Thoracic aorta (tissue), 2 donors: ENCODE data around the gene PPP4R3B. TPM values are rescaled to one million over a fixed set of nuclear protein-coding genes. Genes with fewer than 3 reads are reported as not detected.
"Not testable (repeated sequence)": the region's sequence is repeated elsewhere in the genome, so short reads cannot be mapped to it uniquely, and the experiment has no call there.

Experiments used
- ATAC-seq: fragments of 150-250 bp; one replicate; pipeline ENCODE4 v1.8.0; 2017; ENCODE audit warnings: low read depth; ENCODE audit not compliant: insufficient number of reproducible peaks, low FRiP score
- DNase-seq: peaks from one replicate; pipeline ENCODE4 v3.0.0-alpha.2; 2020; ENCODE audit warnings: low spot score
- H3K27ac ChIP-seq, 2 donors: fragments of 200-600 bp; sonication (generic); 1 replicate in 1 of 2; 2 replicates in 1 of 2; pipeline ENCODE4 v1.5.1; 2016; ENCODE audit warnings: mild to moderate bottlenecking in 2 of 2, moderate library complexity in 2 of 2
- H3K27me3 ChIP-seq: fragments of 200-600 bp; sonication (generic); replicated peaks from 2 replicates; pipeline ENCODE4 v1.6.0; 2016; ENCODE audit warnings: mild to moderate bottlenecking; ENCODE audit not compliant: insufficient read depth
- H3K36me3 ChIP-seq: fragments of 200-600 bp; sonication (generic); one replicate; pipeline ENCODE4 v1.5.1; 2016
- H3K4me1 ChIP-seq, 2 donors: fragments of 200-600 bp; sonication (generic); 1 replicate in 1 of 2; 2 replicates in 1 of 2; pipeline versions ENCODE4 v1.5.1 to v1.6.0; 2016; ENCODE audit warnings: low read depth in 2 of 2, mild to moderate bottlenecking in 1 of 2; ENCODE audit not compliant: control insufficient read depth in 1 of 2
- H3K4me3 ChIP-seq: fragments of 200-600 bp; sonication (generic); 2 replicates; pipeline ENCODE4 v1.5.1; 2016; ENCODE audit warnings: mild to moderate bottlenecking
- H3K9me3 ChIP-seq: fragments of 200-600 bp; sonication (generic); 2 replicates; pipeline ENCODE4 v1.5.1; 2016
- total RNA-seq, 2 donors: library from RNA; depleted of rRNA; stranded (reverse); fragments of >200 nt; gene quantifications; one replicate each; pipeline versions ENCODE4 v1.1.0 to v1.2.3, GENCODE V29; 2016
- TF ChIP-seq, protein P1 (sequence below): fragments of 200-600 bp; sonication (generic); IDR thresholded peaks from one replicate; pipeline ENCODE4 v1.5.1; 2019; ENCODE audit warnings: antibody characterized with exemption

The PPP4R3B gene
- total RNA-seq, 2 donors from 2014 or later: 41.2 to 69.6 TPM

DNA sequence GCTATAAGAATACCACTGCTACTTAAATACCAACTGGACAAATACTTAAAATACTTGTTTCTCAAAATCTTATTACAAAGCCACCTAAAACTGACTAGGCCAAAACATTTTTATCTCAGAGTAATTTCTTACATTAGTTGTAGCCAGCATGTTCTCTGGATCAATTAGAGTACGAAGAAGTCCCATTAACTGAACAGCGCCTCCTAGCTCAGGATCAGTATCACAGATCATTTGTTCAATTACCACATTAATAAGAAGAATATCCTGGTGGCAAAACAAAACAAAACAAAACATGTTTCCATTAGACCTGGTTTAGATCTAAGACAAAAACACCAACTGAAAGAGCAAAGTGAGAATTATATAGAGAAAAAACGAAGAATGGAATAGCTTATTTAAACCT is 36.0 kb downstream of the PPP4R3B start:
- no peaks in the 10 kb centered on the region for H3K9me3 ChIP-seq
- no peak overlapping the region for H3K4me3 ChIP-seq
- peaks cover 21 to 24% of the 10 kb centered on the region in 2 donors for H3K4me1 ChIP-seq
- DNase-seq: no peak
- no peaks in the 10 kb centered on the region for H3K27me3 ChIP-seq
- no peak for ATAC-seq
- peak overlapping the region in 1 of 2 donors; percentile 38 for H3K27ac ChIP-seq
- TF ChIP-seq, protein P1, sequence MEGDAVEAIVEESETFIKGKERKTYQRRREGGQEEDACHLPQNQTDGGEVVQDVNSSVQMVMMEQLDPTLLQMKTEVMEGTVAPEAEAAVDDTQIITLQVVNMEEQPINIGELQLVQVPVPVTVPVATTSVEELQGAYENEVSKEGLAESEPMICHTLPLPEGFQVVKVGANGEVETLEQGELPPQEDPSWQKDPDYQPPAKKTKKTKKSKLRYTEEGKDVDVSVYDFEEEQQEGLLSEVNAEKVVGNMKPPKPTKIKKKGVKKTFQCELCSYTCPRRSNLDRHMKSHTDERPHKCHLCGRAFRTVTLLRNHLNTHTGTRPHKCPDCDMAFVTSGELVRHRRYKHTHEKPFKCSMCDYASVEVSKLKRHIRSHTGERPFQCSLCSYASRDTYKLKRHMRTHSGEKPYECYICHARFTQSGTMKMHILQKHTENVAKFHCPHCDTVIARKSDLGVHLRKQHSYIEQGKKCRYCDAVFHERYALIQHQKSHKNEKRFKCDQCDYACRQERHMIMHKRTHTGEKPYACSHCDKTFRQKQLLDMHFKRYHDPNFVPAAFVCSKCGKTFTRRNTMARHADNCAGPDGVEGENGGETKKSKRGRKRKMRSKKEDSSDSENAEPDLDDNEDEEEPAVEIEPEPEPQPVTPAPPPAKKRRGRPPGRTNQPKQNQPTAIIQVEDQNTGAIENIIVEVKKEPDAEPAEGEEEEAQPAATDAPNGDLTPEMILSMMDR: no peak
- H3K36me3 ChIP-seq: peaks cover 6% of the 10 kb centered on the region

DNA sequence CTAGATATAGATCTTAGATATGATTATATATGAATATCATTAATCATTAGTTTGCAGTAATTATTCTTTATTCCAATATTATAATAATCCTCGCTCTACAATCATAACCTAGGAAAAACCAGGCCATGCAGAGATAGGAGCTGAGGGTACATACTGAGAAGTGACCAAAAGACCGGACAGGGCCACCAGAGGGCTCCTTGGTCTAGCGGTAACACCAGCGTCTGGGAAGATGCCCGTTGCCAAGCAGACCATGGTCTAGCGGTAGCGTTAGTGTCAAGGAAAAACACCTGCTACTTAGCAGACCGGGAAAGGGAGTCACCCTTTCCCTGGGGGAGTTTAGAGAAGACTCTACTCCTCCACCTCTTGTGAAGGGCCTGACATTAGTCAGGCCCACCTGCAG is 48.4 kb downstream of the PPP4R3B start:
- not testable (repeated sequence) for ATAC-seq, H3K9me3 ChIP-seq
- H3K36me3 ChIP-seq: peaks cover 13% of the 10 kb centered on the region

DNA sequence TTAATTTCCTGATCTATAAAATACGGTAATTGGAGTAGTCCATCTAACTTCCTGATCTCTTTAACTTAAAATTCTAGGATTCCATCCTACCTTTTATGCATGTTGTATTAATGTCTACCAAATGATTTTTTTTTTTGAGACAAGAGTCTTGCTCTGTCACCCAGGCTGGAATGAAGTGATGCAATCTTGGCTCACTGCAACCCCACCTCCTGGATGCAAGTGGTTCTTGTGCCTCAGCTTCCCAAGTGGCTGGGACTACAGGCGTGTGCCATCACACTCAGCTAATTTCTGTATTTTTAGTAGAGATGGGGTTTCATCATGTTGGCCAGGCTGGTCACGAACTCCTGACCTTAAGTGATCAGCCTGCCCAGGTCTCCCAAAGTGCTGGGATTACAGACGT is 50.1 kb downstream of the PPP4R3B start:
- no peaks in the 10 kb centered on the region for H3K4me1 ChIP-seq
- TF ChIP-seq, protein P1: no peak
- H3K27ac ChIP-seq: no peak overlapping the region
- peaks cover 25% of the 10 kb centered on the region for H3K36me3 ChIP-seq
- no peak for ATAC-seq
- H3K4me3 ChIP-seq: no peak overlapping the region
- no peaks in the 10 kb centered on the region for H3K27me3 ChIP-seq
- no peak for DNase-seq
- H3K9me3 ChIP-seq: no peaks in the 10 kb centered on the region

More for the DNA sequence above, 48.4 kb downstream of the PPP4R3B start:
- H3K27ac ChIP-seq, H3K4me3 ChIP-seq, DNase-seq, H3K4me1 ChIP-seq, H3K27me3 ChIP-seq: not testable (repeated sequence)

DNA sequence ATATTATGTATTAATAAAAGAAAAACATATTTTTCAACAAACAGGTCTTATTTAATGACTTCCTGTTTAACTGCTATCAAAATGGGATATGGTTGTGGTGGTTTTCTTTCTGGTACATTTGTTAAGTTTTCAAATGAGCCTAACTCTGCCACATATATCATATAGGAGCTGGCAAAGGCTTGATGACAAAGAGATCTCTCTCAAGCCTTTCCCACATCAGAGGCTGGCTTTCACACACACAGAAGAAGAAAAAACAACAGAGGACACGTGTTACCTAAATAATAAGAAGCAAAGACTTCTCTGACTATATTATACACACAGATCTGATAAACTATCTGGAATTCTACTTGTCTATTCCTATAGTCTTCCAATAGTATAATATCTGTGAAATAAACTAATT is 51.8 kb downstream of the PPP4R3B start:
- DNase-seq: no peak
- Histone ChIP-seq H3K27me3 (no peaks in the 10 kb centered on the region), H3K4me3 (no peak overlapping the region), H3K36me3 (peaks cover 35% of the 10 kb centered on the region), H3K9me3 (no peaks in the 10 kb centered on the region), H3K4me1 (no peaks in the 10 kb centered on the region), H3K27ac (no peak overlapping the region)
- no peak for ATAC-seq
- TF ChIP-seq, protein P1: no peak

DNA sequence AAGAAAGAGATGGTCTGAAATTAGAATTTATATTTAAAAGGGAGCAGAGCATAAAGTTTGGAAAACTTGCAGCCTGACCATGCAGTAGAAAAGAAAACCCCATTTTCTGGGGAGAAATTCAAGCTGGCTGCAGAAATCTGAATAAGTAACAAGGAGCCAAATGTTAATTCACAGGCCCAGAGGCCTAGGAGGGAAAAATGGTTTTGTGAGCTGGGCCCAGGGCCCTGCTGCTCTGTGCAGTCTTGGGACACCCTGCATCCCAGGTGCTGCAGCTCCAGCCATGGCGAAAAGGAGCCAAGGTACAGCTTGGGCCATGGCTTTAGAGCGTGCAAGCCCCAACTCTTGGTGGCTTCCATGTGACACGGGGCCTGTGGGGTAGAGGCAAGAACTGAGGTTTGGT is 56.6 kb downstream of the PPP4R3B start:
- no peak overlapping the region for H3K27ac ChIP-seq
- DNase-seq (no peak), ATAC-seq (no peak)
- TF ChIP-seq, protein P1: no peak
- peaks cover 39% of the 10 kb centered on the region for H3K36me3 ChIP-seq
- peaks cover 0 to 5% of the 10 kb centered on the region in 2 donors for H3K4me1 ChIP-seq
- H3K4me3 ChIP-seq: no peak overlapping the region
- H3K9me3 ChIP-seq: no peaks in the 10 kb centered on the region
- H3K27me3 ChIP-seq: no peaks in the 10 kb centered on the region

DNA sequence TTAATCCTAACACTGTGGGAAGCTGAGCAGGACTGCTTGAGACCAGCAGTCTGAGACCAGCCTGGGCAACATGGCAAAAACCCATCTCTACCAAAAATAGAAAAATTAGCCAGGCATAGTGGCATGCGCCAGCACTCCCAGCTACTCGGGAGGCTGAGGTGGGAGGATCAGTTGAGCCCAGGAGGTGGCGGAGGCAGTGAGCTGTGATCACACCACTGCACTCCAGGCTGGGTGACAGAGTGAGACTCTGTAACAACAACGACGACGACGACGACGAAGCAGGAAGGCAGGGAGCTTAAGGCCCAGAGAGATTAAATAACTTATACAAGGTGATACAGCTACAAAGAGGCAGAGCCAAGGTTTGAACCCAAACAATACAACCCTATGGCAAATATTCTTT is 60.6 kb downstream of the PPP4R3B start:
- Histone ChIP-seq H3K9me3 (no peaks in the 10 kb centered on the region), H3K36me3 (peaks cover 23% of the 10 kb centered on the region), H3K4me1 (peaks cover 0 to 6% of the 10 kb centered on the region in 2 donors), H3K27me3 (no peaks in the 10 kb centered on the region), H3K27ac (no peak overlapping the region), H3K4me3 (no peak overlapping the region)
- ATAC-seq (no peak), DNase-seq (no peak)
- TF ChIP-seq, protein P1: no peak
